M059J (cell line): ENCODE data around the gene CFAP97D2. TPM values are rescaled to one million over a fixed set of nuclear protein-coding genes. Genes with fewer than 3 reads are reported as not detected.

Experiments
- DNase-seq: peaks from one replicate; pipeline ENCODE4 v3.0.0-alpha.2; 2012; ENCODE audit warnings: low read depth
- total RNA-seq: library from RNA; depleted of rRNA; stranded (reverse); fragments of >200 nt; shearing (Covaris generic); gene quantifications from 2 replicates; pipeline ENCODE4 v1.2.3, GENCODE V29; 2014; rRNA removed

CFAP97D2 gene
- total RNA-seq, 1 experiment from 2014 or later = not detected

DNA sequence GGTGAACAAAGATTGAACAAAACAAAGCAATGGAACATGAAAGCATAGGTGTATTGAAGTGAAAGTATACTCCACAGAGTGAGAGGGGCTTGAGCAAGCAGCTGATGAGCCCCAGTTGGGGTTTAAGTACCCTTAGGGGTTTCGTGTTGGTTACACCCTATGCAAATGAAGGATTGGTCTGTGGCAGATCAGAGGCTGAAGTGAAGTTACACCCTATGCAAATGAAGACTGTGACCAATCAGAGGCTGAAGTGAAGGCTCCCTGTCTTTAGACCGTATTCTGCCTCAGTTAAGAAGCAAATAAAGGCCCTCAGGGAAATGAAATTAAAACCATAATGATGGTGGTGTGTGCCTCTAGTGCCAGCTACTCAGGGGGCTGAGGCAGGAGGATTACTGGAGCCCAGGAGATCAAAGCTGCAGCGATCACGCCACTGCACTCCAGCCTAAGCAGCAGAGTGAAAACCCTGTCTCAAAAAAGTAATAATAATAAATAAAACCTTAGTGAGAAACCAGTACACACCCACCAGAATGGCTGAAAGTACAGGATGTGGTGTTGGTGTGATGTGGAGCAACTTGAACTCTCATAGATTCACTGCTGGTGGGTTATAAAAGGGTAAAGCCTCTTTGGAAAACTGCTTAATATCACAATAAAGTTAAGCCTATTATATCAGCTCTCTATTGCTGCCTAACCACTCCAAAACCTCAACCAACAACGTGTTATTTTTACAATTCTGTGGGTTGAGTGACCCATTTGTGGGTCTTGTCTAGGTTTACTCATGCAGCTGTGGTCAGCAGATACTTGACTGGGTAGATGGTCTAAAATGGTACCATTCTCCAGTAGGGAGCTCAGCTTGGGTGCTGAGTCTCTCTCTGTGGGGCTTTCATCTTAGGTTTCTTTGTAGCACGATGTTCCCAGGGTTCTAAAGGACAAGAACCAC is 89.6 kb downstream of the CFAP97D2 start:
- DNase-seq = no peak

- DNase-seq = no peak
These were observed 90.3 kb downstream of the CFAP97D2 start for GRCh38 chr13:114269281-114269770.

Other genes with a start within 250 kb of the CFAP97D2 start
- 0.05 and 0.10 TPM in 2 replicates for gene C13orf46, start 205.2 kb upstream of the CFAP97D2 start, total RNA-seq
- 15.5 and 23.9 TPM in 2 replicates for gene RASA3, start 46.6 kb upstream of the CFAP97D2 start, total RNA-seq
- 18.7 and 29.8 TPM in 2 replicates for gene CDC16, start 55.6 kb downstream of the CFAP97D2 start, total RNA-seq
- 14.4 and 17.9 TPM in 2 replicates for gene UPF3A, start 102.3 kb downstream of the CFAP97D2 start, total RNA-seq
- gene CHAMP1, start 135.2 kb downstream of the CFAP97D2 start, total RNA-seq = 28.0 TPM in 2 replicates